H7 (cell line): Measurements from ENCODE around the gene VTN. TPM values are rescaled to one million over a fixed set of nuclear protein-coding genes. Genes with fewer than 3 reads are reported as not detected.

Experiments used
- DNase-seq: peaks from one replicate; pipeline ENCODE4 v3.0.0; 2012
- H3K27me3 ChIP-seq: 2 replicates; pipeline ENCODE4 v1.6.0; 2011; ENCODE audit warnings: mild to moderate bottlenecking, low read length; ENCODE audit not compliant: control insufficient read depth, insufficient read depth
- H3K36me3 ChIP-seq: replicated peaks from 2 replicates; pipeline ENCODE4 v1.5.1; 2011; ENCODE audit warnings: low read length; ENCODE audit not compliant: control insufficient read depth, insufficient read depth
- H3K4me3 ChIP-seq: 2 replicates; pipeline ENCODE4 v1.5.1; 2011; ENCODE audit warnings: low read depth, mild to moderate bottlenecking, control low read depth, low read length, moderate library complexity; ENCODE audit not compliant: insufficient read depth
- total RNA-seq: library from RNA; depleted of rRNA; stranded (reverse); fragments of >200 nt; shearing (Covaris generic); gene quantifications from 2 replicates; pipeline ENCODE4 v1.2.3, GENCODE V29; 2014

The VTN gene
- total RNA-seq, 1 experiment from 2014 or later = 0.14 TPM

- peaks cover 3% of the 10 kb centered on the region for H3K36me3 ChIP-seq
- H3K27me3 ChIP-seq = no peaks in the 10 kb centered on the region
- DNase-seq = peak; percentile 97
- H3K4me3 ChIP-seq = peak within 1 kb of the TSS; percentile 91
These were observed 34.7 kb downstream of the VTN start, which contains the start of the genes IFT20 and TNFAIP1 for GRCh38 chr17:28335201-28335958. IFT20 (minus strand) TSS chr17:28335472; CDS start chr17:28331985, 3,487 bp downstream. TNFAIP1 (plus strand) TSS chr17:28335761; CDS start chr17:28339522, 3,761 bp downstream.

GRCh38 chr17:28334666-28335200 is 35.4 kb downstream of the VTN start:
- H3K4me3 ChIP-seq = peak overlapping the region; percentile 71
- H3K27me3 ChIP-seq = no peaks in the 10 kb centered on the region
- DNase-seq = no peak
- peaks cover 2% of the 10 kb centered on the region for H3K36me3 ChIP-seq

- Histone ChIP-seq H3K27me3 (no peaks in the 10 kb centered on the region), H3K36me3 (peaks cover 4% of the 10 kb centered on the region), H3K4me3 (no peak overlapping the region)
- DNase-seq = no peak
These were observed 35.9 kb downstream of the VTN start for GRCh38 chr17:28334171-28334570.

- Histone ChIP-seq H3K36me3 (peaks cover 7% of the 10 kb centered on the region), H3K4me3 (no peak overlapping the region), H3K27me3 (no peaks in the 10 kb centered on the region)
- DNase-seq = no peak
These were observed 36.9 kb downstream of the VTN start for GRCh38 chr17:28333083-28333746.

GRCh38 chr17:28331891-28332420 is 38.2 kb downstream of the VTN start:
- Histone ChIP-seq H3K4me3 (no peak overlapping the region), H3K36me3 (peaks cover 9% of the 10 kb centered on the region), H3K27me3 (no peaks in the 10 kb centered on the region)
- no peak for DNase-seq

- DNase-seq = no peak
- Histone ChIP-seq H3K27me3 (no peaks in the 10 kb centered on the region), H3K4me3 (no peak overlapping the region), H3K36me3 (peaks cover 15% of the 10 kb centered on the region)
These were observed 39.4 kb downstream of the VTN start for GRCh38 chr17:28330671-28331070.

GRCh38 chr17:28328325-28328724 is 41.8 kb downstream of the VTN start:
- peaks cover 17% of the 10 kb centered on the region for H3K36me3 ChIP-seq

GRCh38 chr17:28327709-28328108 is 42.4 kb downstream of the VTN start:
- Histone ChIP-seq H3K36me3 (peaks cover 17% of the 10 kb centered on the region), H3K4me3 (no peak overlapping the region), H3K27me3 (no peaks in the 10 kb centered on the region)
- no peak for DNase-seq

More at GRCh38 chr17:28328325-28328724, 41.8 kb downstream of the VTN start:
- H3K27me3 ChIP-seq = no peaks in the 10 kb centered on the region
- DNase-seq = no peak
- no peak overlapping the region for H3K4me3 ChIP-seq

- H3K4me3 ChIP-seq = no peak overlapping the region
- DNase-seq = no peak
- peaks cover 17% of the 10 kb centered on the region for H3K36me3 ChIP-seq
- no peaks in the 10 kb centered on the region for H3K27me3 ChIP-seq
These were observed 43.0 kb downstream of the VTN start for GRCh38 chr17:28327031-28327607.

- no peak for DNase-seq
- Histone ChIP-seq H3K27me3 (no peaks in the 10 kb centered on the region), H3K36me3 (peaks cover 15% of the 10 kb centered on the region), H3K4me3 (no peak overlapping the region)
These were observed 44.0 kb downstream of the VTN start for GRCh38 chr17:28326114-28326513.

- Histone ChIP-seq H3K4me3 (no peak overlapping the region), H3K36me3 (peaks cover 17% of the 10 kb centered on the region), H3K27me3 (no peaks in the 10 kb centered on the region)
- DNase-seq = no peak
These were observed 44.9 kb downstream of the VTN start for GRCh38 chr17:28325211-28325610.

- no peak for DNase-seq
- H3K36me3 ChIP-seq = peaks cover 17% of the 10 kb centered on the region
- H3K4me3 ChIP-seq = no peak overlapping the region
- H3K27me3 ChIP-seq = no peaks in the 10 kb centered on the region
These were observed 45.3 kb downstream of the VTN start for GRCh38 chr17:28324781-28325180.

GRCh38 chr17:28324267-28324745 is 45.8 kb downstream of the VTN start:
- Histone ChIP-seq H3K36me3 (peaks cover 16% of the 10 kb centered on the region), H3K4me3 (no peak overlapping the region), H3K27me3 (no peaks in the 10 kb centered on the region)
- DNase-seq = no peak
